Umbilical cord (tissue), 2 donors: ENCODE measurements around the gene BRMS1. TPM values are rescaled to one million over a fixed set of nuclear protein-coding genes. Genes with fewer than 3 reads are reported as not detected.
"Not testable (repeated sequence)": the region's sequence is repeated elsewhere in the genome, so short reads cannot be mapped to it uniquely, and the experiment has no call there.

Experiments used
- DNase-seq: peaks from one replicate; pipeline ENCODE4 v3.0.0-alpha.2; 2015; ENCODE audit warnings: low spot score
- total RNA-seq: library from RNA; depleted of rRNA; stranded (reverse); fragments of >200 nt; gene quantifications from one replicate; pipeline ENCODE4 v1.2.3, GENCODE V29; 2014; ENCODE audit warnings: low replicate concordance; ENCODE audit not compliant: insufficient read depth

The BRMS1 gene
- total RNA-seq, 1 donor from 2014 or later = 21.9 TPM

DNA sequence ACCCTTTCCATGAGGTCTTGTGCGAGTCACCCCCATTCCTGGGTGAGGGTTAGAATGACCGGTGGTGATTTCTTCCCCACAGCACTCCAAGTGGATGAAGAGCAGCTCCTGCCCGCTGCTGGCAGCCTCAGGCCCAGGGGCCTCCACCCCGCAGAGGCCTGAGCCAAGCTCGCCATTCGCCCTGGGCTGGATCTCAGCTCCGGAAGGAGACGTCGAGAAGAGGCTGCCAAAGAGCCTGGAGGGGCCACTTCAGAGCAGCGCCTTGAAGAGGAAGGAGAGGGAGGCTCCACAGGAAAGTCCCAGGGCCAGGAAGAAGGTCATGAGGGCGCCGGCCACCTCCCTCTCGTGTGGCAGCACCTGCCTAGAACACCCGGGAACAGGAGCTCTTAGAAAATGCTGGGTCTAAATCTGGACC lies 18.3 kb upstream of the BRMS1 start:
- no peak for DNase-seq

DNA sequence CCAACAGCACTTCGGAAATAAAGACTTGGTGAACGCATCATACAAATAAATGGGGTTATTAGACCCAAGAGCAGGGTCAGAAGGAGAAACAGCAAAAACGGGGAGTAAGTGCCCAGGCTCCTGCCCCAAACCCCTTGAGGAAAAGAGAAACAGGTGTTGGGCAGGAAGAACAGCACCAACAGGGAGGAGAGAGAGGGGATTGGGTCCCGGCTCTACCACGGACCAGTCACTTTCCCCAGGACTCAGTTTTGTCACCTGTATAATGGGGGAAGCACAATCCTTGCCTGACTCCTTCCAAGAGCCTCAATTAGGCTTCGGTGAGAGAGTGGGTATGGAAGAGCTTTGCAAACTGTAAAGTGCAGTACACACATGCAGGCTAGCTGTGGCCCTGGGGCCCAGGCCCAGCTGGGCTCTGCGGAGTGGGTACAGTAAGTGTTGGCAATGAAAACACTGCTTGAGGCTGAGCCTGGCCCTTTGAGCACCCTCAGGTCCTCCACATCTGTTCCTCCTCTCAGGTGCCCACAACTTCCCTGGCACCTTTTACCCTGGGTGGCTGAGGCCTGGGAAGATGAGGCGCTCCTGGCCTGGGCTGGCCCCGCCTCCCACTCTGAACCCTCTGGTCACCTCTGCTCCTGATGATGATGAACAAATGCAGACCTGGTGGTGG lies 17.7 kb upstream of the BRMS1 start:
- DNase-seq = no peak

DNA sequence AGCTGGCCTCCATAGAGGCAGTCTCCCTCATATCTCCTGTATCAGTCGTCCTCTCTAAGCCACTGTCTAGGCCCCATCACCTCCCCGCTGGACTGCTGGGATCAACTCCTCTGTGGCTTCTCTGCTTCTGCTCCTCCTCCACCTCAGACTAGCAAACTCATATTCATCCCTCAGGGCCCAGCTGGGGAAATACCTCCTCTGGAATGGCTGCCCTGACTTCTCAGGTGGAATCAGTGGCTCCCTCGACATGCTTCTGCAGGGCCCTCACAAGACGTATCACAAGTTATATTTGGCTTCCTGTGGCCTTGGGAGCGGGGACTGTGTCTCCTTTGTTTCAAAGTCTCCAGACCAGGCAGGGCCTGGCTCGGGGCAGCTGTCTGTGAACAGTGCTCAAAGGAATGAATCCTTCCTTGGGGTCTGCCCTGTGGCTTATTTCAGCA lies 16.6 kb upstream of the BRMS1 start:
- DNase-seq = no peak

DNA sequence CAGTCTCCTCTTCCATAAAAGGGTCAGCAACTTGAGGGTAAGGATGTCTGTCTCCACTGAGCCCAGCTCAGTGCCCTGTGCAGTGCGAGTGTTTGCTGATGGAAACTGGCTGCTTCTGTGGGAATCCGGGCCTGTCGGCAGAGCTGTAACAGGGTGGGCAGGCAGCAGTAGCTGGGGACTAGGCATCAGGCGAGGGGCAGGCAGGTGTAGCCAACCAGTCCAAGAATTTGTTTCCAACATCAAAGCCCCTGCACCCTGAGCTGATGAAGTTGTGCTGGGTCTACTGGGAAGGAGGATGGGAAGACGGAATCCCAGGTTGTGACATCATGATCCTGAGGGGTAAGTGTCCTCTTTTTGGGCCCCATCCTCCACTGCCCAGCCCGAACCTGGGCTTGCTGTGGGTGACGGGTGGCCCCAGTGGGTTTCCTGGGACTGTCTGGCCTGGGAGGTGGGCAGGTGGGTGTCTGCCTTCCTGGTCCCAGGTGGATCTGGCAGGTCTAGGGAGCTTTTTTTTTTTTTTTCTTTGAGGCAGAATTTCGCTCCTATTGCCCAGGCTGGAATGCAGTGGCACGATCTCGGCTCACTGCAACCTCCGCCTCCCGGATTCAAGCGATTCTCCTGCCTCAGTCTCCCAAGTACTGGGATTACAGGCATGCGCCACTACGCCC lies 15.6 kb upstream of the BRMS1 start:
- no peak for DNase-seq

DNA sequence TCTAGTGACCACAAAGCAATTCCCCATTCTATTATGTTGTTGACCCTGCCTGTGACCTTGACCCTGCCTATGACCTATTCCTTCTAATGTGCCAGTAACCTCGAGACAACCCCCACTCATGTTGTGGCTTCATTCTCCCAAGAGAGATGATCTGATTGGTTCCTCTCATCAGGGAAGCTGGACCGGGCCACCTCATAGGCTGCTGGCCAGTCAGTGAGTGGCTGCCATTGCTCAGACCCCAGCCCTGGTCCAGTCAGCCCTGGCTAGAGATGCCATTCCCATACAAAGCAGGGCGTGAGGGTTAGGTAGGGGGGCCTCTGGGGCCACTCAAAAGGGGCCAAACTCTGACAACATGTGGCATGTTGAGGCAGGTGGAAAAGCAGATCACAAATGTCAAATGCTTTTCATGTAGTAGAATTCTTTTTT lies 14.8 kb upstream of the BRMS1 start:
- no peak for DNase-seq

DNA sequence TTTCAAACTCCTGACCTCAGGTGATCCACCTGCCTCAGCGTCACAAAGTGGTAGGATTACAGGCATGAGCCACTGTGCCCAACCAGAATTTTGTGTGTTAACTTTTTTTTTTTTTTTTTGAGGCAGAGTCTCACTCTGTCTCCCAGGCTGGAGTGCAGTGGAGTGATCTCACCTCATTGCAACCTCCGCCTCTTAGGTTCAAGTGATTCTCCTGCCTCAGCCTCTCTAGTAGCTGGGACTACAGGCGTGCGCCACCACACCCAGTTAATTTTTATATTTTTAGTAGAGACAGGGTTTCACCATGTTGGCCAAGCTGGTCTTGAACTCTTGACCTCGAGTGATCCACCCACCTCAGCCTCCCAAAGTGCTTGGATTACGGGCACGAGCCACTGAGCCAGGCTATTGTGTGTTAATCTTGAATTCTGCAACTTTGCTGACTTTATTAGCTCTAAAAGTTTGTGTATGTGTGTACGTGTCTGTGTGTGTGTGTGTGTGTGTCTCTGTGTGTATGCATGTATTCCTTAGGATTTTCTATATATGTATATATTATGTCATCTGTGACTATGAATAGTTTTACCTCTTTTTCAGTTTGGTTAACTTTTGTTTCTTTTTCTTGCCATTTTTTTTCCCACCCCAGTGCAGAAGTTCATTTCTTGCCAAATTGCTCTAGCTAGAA lies 5.8 kb upstream of the BRMS1 start:
- not testable (repeated sequence) for DNase-seq

DNA sequence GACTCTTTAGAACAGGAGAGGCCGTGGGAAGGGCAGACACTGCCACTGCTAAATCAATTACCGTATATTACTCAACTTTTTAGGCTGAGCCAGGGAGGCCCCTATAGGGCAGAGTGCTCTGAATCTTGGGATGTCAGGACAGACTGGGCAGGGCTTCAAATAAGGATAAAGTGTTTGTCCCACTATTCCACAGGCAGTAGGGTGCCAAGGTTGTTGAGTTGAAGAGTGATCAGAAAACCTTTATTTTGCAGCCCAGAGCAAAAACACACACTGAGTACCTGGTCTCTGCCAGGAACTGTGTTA lies 4.1 kb upstream of the BRMS1 start:
- DNase-seq = peak; percentile 44

DNA sequence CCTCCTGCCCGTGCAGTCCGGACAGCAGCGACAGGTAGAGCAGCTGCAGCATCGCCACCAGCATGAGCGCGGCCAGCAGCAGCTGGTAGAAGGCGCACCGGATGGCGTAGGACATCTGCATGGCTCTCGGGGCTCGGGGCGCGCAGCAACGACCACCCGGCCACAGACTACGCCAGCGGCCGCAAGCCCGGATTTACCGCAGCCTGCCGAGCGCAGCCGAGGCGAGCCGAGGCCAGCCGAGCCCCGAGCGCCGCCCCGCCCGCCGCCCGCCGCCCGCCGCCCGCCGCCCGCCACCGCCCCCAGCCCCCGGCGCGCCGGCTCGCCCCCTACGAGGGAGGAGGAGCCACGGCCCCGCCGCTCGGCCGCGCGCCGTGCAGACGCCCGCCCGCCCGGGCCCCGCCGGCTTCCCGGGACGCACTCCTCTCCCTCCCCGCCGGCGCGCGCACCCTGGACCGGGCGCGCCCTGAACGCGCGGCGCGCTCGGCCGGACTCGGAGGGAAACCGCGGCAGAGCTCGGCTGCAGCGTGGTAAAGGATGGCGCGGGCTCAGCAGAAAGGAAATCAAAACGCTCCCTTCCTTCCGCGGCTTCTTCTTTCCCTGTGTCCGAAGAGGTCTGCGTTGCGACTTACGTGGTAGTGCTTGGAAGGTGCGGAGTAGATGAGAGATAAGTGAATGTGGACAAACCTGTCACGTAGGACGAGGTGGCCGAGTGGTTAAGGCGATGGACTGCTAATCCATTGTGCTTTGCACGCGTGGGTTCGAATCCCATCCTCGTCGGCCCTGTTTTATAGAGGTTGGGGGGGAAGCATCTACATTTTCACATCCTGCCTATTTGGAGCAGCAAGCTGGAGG lies 2.7 kb upstream of the BRMS1 start, which contains the start of gene B4GAT1:
TSS of gene B4GAT1 (minus strand) at position 205 of the 852 bp plus-strand sequence. CDS start at position 121, 84 bp downstream.
- DNase-seq = peak; percentile 89

DNA sequence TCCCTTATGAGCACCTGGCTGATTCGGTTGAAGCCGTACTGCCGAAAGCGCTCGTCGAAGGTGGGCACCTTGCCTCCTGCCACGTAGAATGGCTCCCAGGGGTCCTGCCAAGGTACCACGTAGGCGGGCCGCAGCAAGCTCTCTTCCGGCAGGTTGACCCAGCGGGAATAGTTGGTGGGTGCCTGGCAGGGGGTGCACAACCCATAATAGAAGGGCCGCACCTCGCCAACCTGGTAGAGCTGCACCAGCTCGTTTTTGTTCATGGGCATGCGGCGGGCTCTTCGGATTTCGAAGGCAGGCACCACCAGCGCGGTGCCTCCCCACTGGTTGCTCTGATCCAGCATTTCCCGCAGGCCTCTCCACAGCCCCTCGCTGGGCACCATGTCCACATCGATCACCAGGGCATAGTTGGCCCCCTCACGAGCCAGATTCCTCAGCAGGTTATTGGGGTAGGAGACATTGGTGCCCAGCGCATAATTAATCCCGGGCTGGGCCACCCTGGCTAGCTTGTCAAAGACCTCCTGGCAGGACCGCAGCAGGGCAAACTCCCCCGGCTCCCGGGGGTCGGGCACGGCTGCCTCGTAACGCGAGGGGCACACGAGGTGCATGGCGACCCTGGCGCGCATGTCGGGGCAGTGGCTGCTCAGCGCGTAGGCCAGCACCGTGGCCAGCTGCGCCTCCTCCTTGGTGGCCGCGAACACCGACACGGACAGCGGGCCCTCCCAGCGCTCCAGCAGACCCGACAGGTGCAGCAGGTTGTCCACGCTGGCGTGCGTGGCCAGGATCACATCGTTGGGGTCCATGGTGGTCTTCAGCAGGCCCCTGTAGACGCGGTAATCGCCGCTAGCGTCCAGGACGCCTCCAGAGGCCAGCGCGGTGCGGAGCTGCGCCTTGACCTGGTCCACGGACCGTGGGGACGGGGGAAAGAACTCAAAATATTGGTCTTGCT lies 1.8 kb upstream of the BRMS1 start:
- no peak for DNase-seq

DNA sequence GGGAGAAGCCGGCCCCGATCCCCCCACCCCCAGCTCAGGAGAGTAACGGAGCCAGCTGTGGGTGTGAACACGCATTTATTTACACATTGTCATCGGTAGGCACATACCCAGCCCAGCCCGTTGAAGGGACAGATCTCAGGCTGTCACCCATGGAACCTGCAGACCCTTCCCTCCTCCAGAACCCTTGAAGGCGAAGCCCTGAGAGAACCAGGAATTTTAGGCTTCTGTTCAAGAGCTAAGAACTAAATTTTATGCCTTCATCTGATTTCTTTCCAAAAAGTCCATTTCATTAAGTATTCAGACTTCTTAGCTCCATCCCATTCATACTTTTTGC lies 379 bp upstream of the BRMS1 start:
- DNase-seq = no peak

DNA sequence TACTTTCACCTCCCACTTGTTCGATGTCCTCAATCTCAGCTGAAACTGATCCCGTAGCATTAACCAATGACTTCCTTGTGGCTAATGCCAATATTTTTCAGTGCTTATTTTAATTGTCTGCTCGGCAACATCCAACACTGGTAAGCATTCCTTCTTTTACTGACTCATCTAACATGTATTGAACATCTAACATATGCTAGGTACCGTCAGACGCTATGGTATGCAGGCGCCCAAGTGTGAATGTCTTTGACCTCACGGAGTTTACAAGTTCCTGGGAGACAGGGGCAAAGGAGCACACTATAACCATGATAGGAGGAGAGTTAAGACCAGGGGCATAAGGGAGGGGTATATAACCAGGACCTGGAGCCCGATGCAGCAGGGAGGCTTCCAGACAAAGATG lies 1.7 kb downstream of the BRMS1 start:
- no peak for DNase-seq

DNA sequence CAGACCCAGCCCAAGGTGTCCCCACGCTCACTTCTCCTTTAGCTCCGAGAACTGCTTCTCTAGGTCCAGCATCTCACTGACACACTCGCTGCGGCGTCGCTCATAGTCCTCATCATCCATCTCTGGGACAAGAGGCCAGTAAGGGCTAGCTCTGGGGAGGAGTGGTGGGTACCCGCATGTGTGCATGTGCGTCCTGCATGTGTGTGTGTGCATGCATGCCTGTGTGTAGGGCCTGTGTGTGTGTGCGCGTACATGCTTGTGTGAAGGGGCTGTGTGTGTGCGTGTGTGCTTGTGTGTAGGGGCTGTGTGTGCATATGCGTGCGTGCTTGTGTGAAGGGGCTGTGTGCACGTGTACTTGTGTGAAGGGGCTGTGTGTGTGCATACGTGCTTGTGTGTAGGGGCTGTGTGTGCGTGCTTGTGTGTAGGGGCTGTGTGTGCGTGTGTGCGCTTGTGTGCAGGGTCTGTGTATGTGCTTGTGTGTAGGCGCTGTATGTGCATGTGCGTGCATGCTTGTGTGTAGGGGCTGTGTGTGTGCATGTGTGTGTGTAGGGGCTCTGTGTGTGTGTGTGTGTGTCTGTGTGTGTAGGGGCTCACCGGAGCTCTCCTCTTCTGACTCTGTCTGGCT lies 3.3 kb downstream of the BRMS1 start:
- DNase-seq = no peak

DNA sequence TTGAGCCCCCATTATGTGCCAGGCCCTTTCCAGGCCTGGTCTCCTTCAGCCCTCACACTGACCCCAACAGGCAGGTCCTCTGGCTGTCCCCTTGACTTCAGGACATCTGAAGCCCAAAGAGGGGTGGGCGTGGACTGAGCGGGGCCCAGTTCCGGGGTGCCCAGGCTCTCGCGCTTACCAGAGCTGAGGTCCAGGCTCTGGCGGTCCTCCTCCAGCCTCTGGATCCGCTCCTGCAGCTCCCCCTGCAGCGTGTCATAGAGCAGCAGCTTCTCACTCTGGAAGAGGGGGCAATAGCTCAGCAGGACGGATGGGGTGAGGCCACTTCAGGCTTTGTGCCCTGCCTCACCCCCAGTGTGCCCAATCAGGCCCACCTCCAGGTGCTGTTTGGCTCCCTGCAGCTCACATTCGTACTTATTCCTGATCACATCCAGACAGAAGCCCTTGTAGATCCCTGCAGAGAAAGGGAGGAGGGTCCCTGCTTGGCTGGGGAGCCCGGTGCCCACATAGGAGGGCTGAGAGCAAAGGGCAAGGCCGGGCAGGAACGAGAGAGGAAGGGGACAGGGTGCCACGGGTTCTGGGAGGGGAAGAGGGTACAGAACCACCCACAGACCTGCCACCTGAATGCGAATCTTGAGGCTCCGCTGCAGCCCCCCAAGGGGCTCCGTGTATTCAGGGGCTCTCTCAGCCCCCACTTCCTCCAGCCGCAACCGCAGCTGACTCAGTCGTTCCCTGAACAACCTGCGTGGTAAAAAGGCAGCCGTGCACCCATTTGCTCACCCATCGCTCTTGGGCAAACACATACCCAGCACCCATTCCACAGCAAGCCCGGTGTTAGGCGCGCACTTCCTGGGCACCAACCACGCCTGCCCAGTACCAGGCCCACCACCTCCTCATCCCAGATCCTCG lies 4.1 kb downstream of the BRMS1 start:
- DNase-seq = no peak

DNA sequence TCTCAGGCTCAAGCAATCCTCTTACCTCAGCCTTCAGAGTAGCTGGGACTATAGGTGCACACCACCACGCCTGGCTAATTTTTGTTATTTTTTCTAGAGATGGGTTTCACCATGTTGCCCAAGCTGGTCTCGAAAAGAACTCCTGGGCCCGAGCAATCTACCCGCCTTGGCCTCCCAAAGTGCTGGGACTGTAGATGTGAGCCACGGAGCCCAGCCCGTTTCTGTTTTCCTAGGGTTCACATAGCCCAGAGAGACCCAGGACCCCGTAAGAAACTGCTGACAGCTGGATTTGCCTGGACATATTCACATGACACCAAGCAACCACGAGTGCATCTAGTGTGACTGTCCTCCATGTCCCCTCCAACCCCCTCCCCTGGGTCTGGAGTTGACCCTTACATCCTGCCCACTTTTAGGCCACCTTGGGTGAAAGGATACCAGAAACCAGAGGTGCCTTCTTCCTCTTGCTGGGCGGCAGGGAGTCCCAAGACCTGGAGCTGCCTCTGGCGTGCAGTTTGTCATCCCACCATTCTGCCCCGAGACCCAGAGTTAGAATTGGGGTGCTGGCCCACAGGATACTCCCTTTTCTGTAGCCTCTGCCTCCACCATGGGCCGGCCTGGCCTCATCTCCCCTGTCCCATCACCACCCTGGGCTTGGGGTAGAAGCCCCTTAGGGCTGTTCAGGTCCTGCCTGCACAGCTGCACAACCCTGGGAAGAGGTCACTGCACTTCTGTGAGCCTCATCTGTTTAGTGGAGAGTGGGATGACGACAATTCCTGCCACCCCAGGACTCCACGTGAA lies 5.0 kb downstream of the BRMS1 start:
- DNase-seq = no peak

DNA sequence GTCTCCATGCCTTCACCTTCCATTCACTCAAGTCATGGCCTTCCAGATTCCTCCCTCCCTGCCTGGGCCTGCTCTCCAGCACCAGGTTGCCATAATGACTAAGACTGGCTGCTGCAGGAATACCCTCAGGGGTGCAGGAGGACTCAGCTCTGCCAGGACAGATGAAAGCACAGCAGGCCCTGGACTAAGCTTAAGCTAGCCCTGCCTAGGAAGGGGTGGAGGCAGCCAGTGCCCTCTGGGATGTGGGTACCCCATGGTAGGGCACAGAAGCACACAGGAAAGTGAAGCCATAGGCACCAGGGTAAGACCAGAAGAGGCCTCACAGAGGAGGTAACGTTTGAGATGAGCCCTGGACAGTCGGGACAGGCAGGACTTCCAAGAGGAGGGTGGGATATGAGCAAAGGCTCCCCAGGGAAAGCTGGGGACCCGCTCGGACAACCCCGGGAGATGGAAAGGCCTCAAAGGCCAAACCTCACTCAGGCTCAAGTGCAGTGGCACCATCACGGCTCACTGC lies 5.7 kb downstream of the BRMS1 start:
- no peak for DNase-seq

DNA sequence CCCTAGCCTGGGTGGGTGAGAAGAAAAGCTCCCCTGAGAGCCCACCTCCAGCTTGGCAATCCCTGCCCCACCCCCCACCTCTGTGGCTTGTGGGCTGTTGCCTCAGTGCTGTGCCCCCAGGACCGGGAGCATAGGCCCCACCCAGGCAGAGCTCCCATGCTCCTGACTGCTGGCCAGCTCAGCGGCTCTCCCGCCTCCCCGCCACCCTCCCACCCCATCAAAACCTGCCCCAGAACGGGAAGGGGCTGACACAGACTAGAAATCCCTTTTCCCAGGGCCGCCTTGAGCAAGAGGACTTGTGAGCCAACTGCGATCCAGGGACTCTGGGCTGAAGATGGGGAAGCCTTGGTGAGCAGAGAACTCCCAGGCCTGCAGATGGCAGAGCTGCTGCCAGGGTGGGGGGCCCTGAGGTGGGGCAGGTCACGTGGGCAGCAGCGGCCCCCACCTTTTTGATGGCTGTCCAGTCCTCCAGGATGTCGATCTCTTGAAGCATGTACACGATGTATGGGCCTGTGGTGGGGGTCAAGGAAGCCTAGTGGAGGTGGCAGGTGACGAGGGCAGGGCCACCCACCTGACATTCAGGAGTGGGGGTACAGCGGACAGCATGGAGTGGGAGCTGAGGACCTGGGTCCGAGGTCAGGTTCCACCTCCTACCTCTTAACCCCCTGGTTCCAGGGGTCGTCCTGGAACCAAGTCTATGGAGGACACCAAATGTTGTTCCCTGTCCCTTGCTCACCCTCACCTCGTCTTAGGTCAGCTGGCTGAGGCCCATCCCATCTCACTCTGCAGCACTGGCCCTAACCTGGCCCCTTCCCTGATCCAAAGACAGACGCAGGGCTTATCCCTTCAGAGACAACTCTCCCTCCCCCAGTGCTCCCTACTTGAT lies 6.4 kb downstream of the BRMS1 start:
- no peak for DNase-seq
